HepG2 (cell line): ENCODE data around the gene PARP11. TPM values are rescaled to one million over a fixed set of nuclear protein-coding genes. Genes with fewer than 3 reads are reported as not detected.

ENCODE experiments used
- ATAC-seq: fragments of 200-7000 bp; cut with Tn5 transposase; 3 replicates; pipeline ENCODE4 v1.9.1; 2020; ENCODE audit warnings: mild to moderate bottlenecking, moderate library complexity
- BruUV-seq: library from RNA; stranded (reverse); fragments of 400-500 nt; replicated peaks from 2 replicates; lab custom pipeline; 2021; lab: Mats Ljungman, UMichigan
- CTCF ChIA-PET: fragments of 300-600 bp; formaldehyde crosslinking; extraction: SDS; loops from one replicate; lab custom pipeline; 2021; ENCODE audit warnings: low total read pairs, inconsistent platforms, low intra/inter-chr PET ratio; lab: Yijun Ruan, JAX
- POLR2A ChIA-PET: fragments of 350-600 bp; sonication (Branson Sonifier 250); formaldehyde crosslinking; loops from one replicate; lab custom pipeline; 2020; ENCODE audit warnings: antibody characterized with exemption, inconsistent platforms; lab: Yijun Ruan, JAX
- DNase-seq: peaks from one replicate; pipeline ENCODE4 v3.0.0-alpha.2; 2015; ENCODE audit warnings: low spot score
- FAIRE-seq: peaks from 3 replicates; lab custom pipeline; 2011; peaks lifted over from hg19 to GRCh38; lab: Jason Lieb, UNC
- H2AFZ ChIP-seq: one replicate; pipeline ENCODE4 v1.6.1; 2011; ENCODE audit warnings: low read length, inconsistent platforms
- H3K27ac ChIP-seq: fragments of 300-600 bp; 3 replicates; pipeline ENCODE4 v1.8.0; 2011; ENCODE audit warnings: mixed run types, mild to moderate bottlenecking, mixed read lengths, low read length, inconsistent platforms; ENCODE audit not compliant: insufficient read depth; ENCODE audit errors: extremely low read length
- H3K27me3 ChIP-seq, 2 experiments: fragments of 200-600 bp in 1 of 2; 2 replicates in 1 of 2; 3 replicates in 1 of 2; pipeline versions ENCODE4 v1.6.0 to v1.8.0; 2011; ENCODE audit warnings: low read length in 2 of 2, mild to moderate bottlenecking in 2 of 2, moderate library complexity in 2 of 2, inconsistent platforms in 1 of 2; ENCODE audit not compliant: insufficient read depth in 2 of 2, control insufficient read depth in 1 of 2
- H3K36me3 ChIP-seq, 2 experiments: fragments of 200-600 bp in 1 of 2; replicated peaks in 1 of 2; 2 replicates in 1 of 2; 3 replicates in 1 of 2; pipeline versions ENCODE4 v1.5.1 to v1.8.0; 2011; ENCODE audit warnings: low read length in 2 of 2, inconsistent platforms in 1 of 2; ENCODE audit not compliant: insufficient read depth in 2 of 2, control insufficient read depth in 1 of 2
- H3K4me1 ChIP-seq: 2 replicates; pipeline ENCODE4 v1.5.1; 2012; ENCODE audit warnings: low read length, inconsistent platforms; ENCODE audit not compliant: insufficient read depth
- H3K4me2 ChIP-seq: 2 replicates; pipeline ENCODE4 v1.6.0; 2011; ENCODE audit warnings: low read depth, low read length, inconsistent platforms
- H3K4me3 ChIP-seq, 3 experiments: fragments of 200-600 bp in 1 of 3; sonication (generic), shearing (Covaris generic) in 1 of 3; replicated peaks in 1 of 3; 2 replicates each; pipeline ENCODE4 v1.5.1; 2011 to 2016; ENCODE audit warnings: low read length in 3 of 3, inconsistent platforms in 2 of 3, low read depth in 2 of 3, mild to moderate bottlenecking in 2 of 3, control low read depth in 1 of 3, mixed read lengths in 1 of 3; ENCODE audit not compliant: insufficient read depth in 1 of 3
- H3K79me2 ChIP-seq: one replicate; pipeline ENCODE4 v1.6.1; 2011; ENCODE audit warnings: low read length, inconsistent platforms; ENCODE audit not compliant: insufficient read depth
- H3K9ac ChIP-seq: 2 replicates; pipeline ENCODE4 v1.6.0; 2011; ENCODE audit warnings: mild to moderate bottlenecking, low read depth, low read length, inconsistent platforms; ENCODE audit not compliant: insufficient read depth
- H3K9me3 ChIP-seq: 2 replicates; pipeline ENCODE4 v1.5.1; 2012; ENCODE audit warnings: mild to moderate bottlenecking, low read length
- H4K20me1 ChIP-seq: 2 replicates; pipeline ENCODE4 v1.6.0; 2011; ENCODE audit warnings: inconsistent platforms, mild to moderate bottlenecking, low read length, moderate library complexity; ENCODE audit not compliant: insufficient read depth
- ELF4 ChIP-seq: sonication (generic); formaldehyde crosslinking; IDR thresholded peaks from 2 replicates; pipeline ENCODE4 v1.5.0; 2020; ENCODE audit warnings: missing genetic modification reagents, mild to moderate bottlenecking, moderate library complexity, borderline replicate concordance
- GABPB1 ChIP-seq: IDR thresholded peaks from 2 replicates; pipeline ENCODE4 v1.6.1; 2016; ENCODE audit warnings: mild to moderate bottlenecking, missing genetic modification reagents, moderate library complexity, missing compliant biosample characterization
- MEF2D ChIP-seq: sonication (generic); formaldehyde crosslinking; IDR thresholded peaks from 2 replicates; pipeline ENCODE4 v1.5.1; 2020; ENCODE audit warnings: mild to moderate bottlenecking, missing genetic modification reagents
- TOPORS ChIP-seq: sonication (generic); formaldehyde crosslinking; IDR thresholded peaks from 2 replicates; pipeline ENCODE4 v1.8.0; 2023; ENCODE audit warnings: mild to moderate bottlenecking, missing genetic modification reagents
- ZNF136 ChIP-seq: sonication (generic); formaldehyde crosslinking; IDR thresholded peaks from 2 replicates; pipeline ENCODE4 v1.8.1; 2022; ENCODE audit warnings: low read depth, mild to moderate bottlenecking, moderate library complexity, missing genetic modification reagents
- ZNF253 ChIP-seq: sonication (generic); formaldehyde crosslinking; IDR thresholded peaks from 2 replicates; pipeline ENCODE4 v1.8.0; 2022; ENCODE audit warnings: mild to moderate bottlenecking, missing genetic modification reagents, borderline replicate concordance
- ZNF292 ChIP-seq: sonication (generic); formaldehyde crosslinking; IDR thresholded peaks from 2 replicates; pipeline ENCODE4 v1.8.1; 2022; ENCODE audit warnings: mild to moderate bottlenecking, low read depth, missing genetic modification reagents, borderline replicate concordance
- WGBS: methylation state at CpG from one replicate; pipeline ENCODE4 v1.1.6; 2017; ENCODE audit warnings: low lambda C conversion rate; 5-methylcytosine and 5-hydroxymethylcytosine counted together
- in situ Hi-C: cut with HindIII; loops from 2 replicates; pipeline ENCODE4 v1.10.0; 2017; ENCODE audit warnings: low pct_unique_long_range_greater_than_20kb; ENCODE audit not compliant: extremely low pct_ligation_motif_present
- intact Hi-C: fragments of 100-400 bp; cut with micrococcal nuclease; formaldehyde crosslinking; loops from one replicate; pipeline ENCODE4 v1.10.0; 2022; ENCODE audit not compliant: unreplicated experiment
- polyA plus RNA-seq, 8 experiments: library from polyadenylated mRNA; depleted of rRNA in 3 of 8; stranded (reverse) in 7 of 8; unstranded in 1 of 8; fragments of >200 nt; fragmentation: Illumina TruSeq in 4 of 8; extraction: Trizol in 4 of 8; gene quantifications; 2 replicates each; pipeline versions ENCODE4 v1.2.1 to v1.2.3, GENCODE V29; 2011 to 2016; ENCODE audit warnings: low read depth in 4 of 8, missing spikeins in 1 of 8, mixed read lengths in 1 of 8; ENCODE audit not compliant: insufficient read depth in 1 of 8
- total RNA-seq, 5 experiments: library from RNA; depleted of rRNA; stranded (reverse); fragments of >200 nt; fragmentation: Illumina TruSeq; extraction: Trizol; gene quantifications; 2 replicates each; pipeline ENCODE4 v1.2.3, GENCODE V29; 2016; ENCODE audit warnings: low read depth in 1 of 5
- TF ChIP-seq, protein P1 (sequence below): sonication (generic); formaldehyde crosslinking; IDR thresholded peaks from 2 replicates; pipeline ENCODE4 v1.4.0; 2020; ENCODE audit warnings: missing genetic modification reagents, borderline replicate concordance
- TF ChIP-seq, protein P2 (sequence below): sonication (generic); formaldehyde crosslinking; IDR thresholded peaks from 2 replicates; pipeline ENCODE4 v1.5.0; 2020; ENCODE audit warnings: mild to moderate bottlenecking, missing genetic modification reagents, borderline replicate concordance

PARP11 gene
- total and polyA plus RNA-seq, 2 of the 13 experiments (the other 11 are each of a cell fraction or from before 2014, with no cell fraction given), result 4.0 to 7.6 TPM

GRCh38 chr12:3790642-3791041, 82.6 kb downstream of the PARP11 start (continued):
- TF ChIP-seq MEF2D (CRISPR knock-in tag), result no peak
- TF ChIP-seq, protein P1, sequence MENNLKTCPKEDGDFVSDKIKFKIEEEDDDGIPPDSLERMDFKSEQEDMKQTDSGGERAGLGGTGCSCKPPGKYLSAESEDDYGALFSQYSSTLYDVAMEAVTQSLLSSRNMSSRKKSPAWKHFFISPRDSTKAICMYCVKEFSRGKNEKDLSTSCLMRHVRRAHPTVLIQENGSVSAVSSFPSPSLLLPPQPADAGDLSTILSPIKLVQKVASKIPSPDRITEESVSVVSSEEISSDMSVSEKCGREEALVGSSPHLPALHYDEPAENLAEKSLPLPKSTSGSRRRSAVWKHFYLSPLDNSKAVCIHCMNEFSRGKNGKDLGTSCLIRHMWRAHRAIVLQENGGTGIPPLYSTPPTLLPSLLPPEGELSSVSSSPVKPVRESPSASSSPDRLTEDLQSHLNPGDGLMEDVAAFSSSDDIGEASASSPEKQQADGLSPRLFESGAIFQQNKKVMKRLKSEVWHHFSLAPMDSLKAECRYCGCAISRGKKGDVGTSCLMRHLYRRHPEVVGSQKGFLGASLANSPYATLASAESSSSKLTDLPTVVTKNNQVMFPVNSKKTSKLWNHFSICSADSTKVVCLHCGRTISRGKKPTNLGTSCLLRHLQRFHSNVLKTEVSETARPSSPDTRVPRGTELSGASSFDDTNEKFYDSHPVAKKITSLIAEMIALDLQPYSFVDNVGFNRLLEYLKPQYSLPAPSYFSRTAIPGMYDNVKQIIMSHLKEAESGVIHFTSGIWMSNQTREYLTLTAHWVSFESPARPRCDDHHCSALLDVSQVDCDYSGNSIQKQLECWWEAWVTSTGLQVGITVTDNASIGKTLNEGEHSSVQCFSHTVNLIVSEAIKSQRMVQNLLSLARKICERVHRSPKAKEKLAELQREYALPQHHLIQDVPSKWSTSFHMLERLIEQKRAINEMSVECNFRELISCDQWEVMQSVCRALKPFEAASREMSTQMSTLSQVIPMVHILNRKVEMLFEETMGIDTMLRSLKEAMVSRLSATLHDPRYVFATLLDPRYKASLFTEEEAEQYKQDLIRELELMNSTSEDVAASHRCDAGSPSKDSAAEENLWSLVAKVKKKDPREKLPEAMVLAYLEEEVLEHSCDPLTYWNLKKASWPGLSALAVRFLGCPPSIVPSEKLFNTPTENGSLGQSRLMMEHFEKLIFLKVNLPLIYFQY (CRISPR knock-in tag), result no peak
- no peak for TF ChIP-seq ZNF136 (CRISPR knock-in tag)
- TF ChIP-seq ZNF292 (CRISPR knock-in tag), result no peak
- no peak for TF ChIP-seq ELF4 (CRISPR knock-in tag)
- TF ChIP-seq, protein P2, sequence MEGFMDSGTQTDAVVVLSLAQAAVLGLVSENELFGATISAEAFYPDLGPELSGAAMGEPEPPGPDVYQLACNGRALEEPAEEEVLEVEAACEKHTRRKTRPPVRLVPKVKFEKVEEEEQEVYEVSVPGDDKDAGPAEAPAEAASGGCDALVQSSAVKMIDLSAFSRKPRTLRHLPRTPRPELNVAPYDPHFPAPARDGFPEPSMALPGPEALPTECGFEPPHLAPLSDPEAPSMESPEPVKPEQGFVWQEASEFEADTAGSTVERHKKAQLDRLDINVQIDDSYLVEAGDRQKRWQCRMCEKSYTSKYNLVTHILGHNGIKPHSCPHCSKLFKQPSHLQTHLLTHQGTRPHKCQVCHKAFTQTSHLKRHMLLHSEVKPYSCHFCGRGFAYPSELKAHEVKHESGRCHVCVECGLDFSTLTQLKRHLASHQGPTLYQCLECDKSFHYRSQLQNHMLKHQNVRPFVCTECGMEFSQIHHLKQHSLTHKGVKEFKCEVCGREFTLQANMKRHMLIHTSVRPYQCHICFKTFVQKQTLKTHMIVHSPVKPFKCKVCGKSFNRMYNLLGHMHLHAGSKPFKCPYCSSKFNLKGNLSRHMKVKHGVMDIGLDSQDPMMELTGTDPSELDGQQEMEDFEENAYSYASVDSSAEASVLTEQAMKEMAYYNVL (CRISPR knock-in tag), result no peak

- H3K27me3 ChIP-seq, result no peaks in the 10 kb centered on the region
- no peak overlapping the region for H3K9ac ChIP-seq
- no peaks in the 10 kb centered on the region for H3K36me3 ChIP-seq
- ATAC-seq, result no peak
- in situ Hi-C loops, result no loop called here
- no peak for FAIRE-seq
- no TSS peak for BruUV-seq
- ChIA-PET POLR2A (no interaction called here), CTCF (no interaction called here)
- no peak overlapping the region for H3K4me3 ChIP-seq
- no peaks in the 10 kb centered on the region for H3K79me2 ChIP-seq
- no peaks in the 10 kb centered on the region for H4K20me1 ChIP-seq
- no peak overlapping the region for H3K27ac ChIP-seq
- DNase-seq, result no peak
- WGBS, result 67% methylated on average over 1 of the region's 1 CpG
- H3K4me2 ChIP-seq, result no peak overlapping the region
- peaks cover 6% of the 10 kb centered on the region for H3K4me1 ChIP-seq
- TF ChIP-seq ZNF253 (CRISPR knock-in tag), result no peak
- TF ChIP-seq TOPORS, result no peak
- TF ChIP-seq GABPB1 (CRISPR knock-in tag), result no peak
- no peak overlapping the region for H2AFZ ChIP-seq
- intact Hi-C loops, result no loop called here
- no peaks in the 10 kb centered on the region for H3K9me3 ChIP-seq
Observed at GRCh38 chr12:3789838-3790237, 83.4 kb downstream of the PARP11 start.
